IPS-11a (cell line): ENCODE results near the gene SNED1.

Experiments used
- H3K4me3 ChIP-seq: one replicate; pipeline ENCODE4 v1.5.1; 2013; ENCODE audit warnings: low read depth, low read length, control low read depth

Gene SNED1

DNA sequence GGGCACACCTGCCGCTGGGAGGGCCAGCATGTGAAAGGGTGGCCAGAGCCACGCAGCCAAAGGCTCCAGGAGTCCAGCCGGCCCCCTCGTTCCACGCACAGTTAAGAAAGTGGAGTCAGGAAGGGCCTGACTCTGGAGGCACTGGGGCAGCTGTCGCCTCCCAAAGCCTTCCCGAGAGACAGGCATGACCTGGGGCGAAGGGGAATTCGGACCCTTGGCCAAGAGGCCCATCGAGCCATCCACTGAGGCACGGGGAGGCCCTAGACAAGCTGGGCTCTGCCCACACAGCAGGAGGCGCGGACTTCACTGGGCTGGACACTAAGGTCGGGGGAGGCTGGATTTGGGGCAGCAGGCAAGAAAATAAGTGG lies 38.5 kb upstream of the SNED1 start:
- no peak overlapping the region for H3K4me3 ChIP-seq

DNA sequence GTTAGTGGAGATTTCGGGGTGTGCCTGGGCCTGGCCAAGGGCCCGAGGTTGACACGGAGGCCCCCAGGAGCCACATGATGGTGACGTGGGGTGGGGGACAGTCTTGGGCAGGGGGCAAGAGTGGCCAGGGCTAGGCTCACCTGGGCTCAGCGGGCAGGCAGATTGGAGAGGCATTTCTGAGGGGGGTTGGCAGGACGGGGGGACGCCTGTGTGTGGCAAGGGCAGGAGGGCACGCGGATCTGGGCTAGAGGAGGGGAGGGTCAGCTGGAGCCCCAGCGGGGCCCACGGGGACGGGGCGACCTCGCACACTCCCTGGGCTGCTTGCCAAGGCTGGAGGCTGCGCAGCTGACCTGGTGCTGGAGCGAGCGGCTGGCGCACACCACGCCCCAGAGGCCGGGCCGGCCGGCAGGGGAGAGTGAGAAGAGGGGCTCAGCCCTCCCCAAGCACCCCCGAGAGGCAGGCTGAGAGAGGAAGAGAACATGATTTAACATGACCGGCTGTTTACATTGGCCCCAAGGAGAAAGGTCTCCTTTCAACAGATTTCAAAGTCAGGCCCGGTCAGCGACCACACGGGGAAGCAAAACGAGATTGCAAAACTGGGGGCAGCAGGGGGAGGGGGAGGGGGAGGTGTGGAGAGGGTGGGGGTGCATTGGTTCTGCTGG lies 38.0 kb upstream of the SNED1 start:
- H3K4me3 ChIP-seq = no peak overlapping the region

DNA sequence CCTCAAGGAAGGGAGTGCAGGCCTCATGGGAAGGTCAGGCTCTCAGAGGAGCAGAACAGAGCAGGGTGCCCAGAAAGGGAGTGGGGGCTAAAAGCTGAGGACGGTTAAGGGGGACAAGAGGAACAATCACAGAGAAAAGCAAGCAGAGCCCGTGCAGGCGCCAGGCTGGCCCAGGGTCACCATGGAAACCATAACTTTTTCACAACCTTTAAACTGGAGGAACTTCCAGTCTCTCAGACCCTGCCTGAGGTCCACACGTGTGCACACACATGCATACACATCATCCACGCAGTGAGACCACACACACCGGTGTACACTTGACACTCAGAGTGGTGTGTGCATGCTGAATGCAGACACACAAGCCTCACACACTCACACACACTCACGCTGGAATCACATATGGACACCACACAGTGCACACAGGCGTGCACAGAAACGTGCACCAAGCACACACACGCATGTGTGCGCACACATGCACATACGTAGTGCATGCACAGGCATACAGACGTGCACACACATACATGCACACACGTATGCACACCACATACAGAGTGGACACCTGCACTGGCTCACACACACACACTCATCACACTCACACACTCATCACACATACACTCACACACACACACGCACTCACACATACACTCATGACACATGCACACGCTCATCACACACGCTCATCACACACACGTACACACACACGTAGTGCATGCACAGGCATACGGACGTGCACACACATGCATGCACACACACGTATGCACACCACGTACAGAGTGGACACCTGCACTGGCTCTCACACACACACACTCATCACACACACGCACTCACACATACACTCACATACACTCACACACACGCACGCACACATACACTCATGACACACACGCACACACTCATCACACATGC lies 37.2 kb upstream of the SNED1 start:
- H3K4me3 ChIP-seq = no peak overlapping the region

DNA sequence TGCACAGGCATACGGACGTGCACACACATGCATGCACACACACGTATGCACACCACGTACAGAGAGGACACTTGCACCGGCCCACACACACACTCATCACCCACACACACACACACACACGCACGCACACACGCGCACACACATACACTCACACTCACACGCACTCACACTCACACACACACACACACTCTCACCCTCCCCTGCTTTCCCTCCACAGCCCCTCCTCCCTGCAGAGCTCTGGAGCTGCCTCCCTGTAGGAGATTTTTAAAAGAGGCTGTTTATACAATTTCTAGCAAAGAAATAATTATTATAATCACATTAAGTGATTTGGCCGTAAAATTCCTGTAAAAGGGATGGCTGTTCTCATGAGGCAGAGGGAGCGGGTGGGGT lies 36.5 kb upstream of the SNED1 start:
- H3K4me3 ChIP-seq = no peak overlapping the region

DNA sequence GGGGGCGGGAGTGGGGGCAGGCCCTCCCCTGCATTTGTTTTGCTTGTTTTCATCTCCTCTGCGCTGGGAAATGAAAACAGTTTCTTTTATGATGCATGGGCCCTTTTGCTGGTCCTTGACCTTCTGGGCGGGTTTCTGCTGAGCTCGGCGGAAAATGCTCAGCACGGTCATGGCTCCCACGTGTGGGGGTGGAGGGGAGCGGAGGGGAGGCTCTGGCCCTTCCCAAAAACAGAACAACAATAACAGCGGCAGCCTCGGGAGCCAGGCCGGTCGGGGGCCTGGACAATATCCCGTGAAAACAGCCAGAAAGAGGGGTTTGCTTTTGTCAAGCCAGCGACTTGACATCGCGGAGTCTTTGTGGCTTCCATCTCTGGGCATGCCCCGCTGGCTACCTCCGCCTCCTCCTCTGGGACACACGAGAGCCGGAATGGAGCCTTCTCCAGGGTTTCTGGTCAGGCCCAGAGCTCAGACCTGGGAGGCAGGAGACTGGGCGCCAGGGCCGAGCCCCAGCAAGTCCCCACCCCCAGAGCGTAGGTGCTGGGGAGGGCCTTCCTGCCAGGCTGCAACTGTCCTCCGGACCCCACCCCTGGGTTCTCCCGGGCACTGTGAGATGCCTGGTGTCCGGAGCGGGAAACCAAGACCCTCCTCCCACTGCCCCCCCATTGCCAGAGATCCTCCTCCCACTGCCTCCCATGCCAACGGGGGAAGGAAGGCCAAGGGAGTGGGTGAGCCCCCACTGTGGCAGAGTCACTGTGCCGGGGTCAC lies 35.9 kb upstream of the SNED1 start:
- no peak overlapping the region for H3K4me3 ChIP-seq

DNA sequence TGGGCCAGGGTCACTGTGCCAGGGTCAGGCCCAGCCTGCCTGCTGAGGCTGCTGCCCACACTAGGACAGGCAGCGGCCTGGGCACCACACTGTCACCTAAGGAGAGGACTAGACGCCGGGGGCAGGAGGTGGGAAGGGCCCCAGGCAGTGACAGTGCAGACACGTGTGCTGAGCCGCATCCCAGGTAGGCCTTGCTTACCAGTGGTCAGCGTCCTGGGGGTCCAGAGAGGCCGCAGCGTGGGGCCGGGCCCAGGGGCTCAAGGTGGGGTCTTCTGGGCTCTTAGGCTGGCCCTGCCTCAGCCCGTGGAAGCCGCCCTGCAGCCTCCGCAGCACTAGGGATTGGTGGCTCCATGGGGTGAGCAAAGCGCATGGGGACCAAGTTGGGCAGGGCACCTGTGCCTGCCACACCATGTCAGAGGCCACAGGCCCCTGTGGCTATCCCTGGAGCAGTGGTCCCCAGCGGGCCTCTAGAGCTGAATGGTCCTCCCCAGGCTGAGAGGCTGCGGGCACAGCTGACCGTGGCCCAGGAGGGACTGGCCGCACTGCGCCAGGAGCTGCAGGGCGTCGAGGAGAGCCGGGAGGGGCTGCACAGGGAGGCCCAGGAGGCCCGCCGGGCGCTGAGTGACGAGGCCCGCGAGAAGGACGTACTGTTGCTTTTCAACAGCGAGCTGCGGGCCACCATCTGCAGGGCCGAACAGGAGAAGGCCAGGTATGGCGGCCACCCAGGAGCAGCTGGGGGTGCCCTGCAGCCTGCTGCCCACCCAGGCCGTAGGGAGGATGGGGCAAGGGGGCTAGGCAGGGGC lies 35.2 kb upstream of the SNED1 start:
- no peak overlapping the region for H3K4me3 ChIP-seq

DNA sequence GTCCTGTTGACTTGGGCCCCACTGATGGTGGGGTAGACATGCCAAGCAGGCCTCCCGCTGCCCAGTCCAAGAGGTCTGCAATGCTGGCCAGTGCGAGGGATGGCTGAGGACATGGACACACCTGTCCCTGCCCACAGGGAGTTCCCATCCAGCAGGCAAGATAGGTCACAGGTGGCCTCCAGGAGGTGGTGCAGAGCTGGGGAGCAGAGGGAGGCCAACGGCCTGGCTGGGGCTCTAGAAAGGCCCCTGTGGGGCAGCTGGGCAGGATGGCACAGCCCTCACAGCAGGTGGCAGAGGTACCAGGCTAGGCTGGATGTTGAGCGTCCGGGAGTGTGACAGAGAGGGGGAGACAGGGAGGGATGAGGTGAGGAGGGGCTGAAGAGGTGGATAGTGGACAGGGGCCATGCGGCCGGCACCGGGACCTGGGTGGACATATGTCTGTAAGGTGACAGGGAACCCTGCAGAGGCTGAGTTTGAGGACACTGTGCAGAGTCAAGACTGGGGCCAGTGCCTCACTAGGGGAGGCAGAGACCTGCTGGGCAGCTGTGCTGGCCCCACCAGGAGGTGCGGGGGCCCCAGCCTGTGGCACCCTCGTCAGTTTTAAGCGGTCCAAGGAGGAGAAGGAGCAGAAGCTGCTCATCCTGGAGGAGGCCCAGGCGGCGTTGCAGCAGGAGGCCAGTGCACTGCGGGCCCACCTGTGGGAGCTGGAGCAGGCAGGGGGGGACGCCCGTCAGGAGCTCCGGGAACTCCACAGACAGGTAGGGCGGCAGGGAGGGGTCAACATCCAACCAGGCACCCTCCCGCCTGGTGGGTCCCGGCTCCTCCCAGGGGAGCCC lies 34.3 kb upstream of the SNED1 start:
- no peak overlapping the region for H3K4me3 ChIP-seq

DNA sequence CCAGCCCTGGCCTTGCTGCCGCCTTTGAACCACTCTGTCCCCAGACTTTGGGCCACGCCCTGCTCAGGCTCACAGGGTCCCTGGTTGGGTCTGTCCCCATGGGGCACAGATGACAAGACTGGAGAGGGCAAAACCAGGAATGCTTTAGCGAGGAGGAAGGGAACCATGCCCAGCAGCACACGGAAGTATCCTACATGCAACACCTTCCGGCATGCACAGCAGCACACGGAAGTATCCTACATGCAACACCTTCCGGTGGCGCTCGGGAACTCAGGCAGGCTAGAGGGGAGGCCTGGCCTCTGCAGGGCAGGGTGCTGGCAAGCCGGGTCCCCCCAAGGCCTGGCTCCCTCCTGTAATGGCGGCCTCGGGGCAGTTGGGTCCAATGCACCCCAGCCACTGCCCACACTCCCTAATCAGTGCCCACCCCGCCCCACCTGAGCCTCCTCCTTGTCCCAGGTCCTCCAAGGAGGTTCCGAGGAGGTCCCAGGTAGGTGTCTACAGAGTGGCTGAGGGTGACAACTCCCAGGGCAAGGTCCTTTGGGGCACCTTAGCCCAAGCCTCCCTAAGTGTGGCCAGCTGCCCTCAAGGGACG lies 33.6 kb upstream of the SNED1 start:
- H3K4me3 ChIP-seq = no peak overlapping the region

DNA sequence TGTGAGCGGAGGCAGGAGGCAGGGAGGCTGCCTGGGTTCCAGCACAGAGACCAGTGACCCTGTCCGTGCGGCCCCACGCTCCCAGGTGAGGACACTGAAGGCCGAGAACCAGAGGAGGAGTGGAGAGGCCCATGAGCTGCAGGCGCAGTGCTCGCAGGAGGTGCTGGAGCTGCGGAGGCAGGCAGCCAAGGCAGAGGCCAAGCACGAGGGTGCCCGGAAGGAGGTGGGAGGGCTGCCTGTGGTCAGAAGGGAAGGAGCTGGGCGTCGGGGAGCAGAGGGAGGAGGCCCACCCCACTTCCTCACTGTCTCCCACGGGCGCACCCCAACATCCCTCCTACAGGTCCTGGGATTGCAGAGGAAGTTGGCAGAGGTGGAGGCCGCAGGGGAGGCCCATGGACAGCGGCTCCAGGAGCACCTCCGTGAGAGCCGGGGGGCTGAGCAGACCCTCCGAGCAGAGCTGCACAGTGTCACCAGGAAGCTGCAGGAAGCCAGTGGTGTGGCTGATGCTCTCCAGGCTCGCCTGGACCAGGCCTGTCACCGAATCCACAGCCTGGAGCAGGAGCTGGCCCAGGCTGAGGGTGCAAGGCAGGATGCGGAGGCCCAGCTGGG lies 33.0 kb upstream of the SNED1 start:
- no peak overlapping the region for H3K4me3 ChIP-seq

DNA sequence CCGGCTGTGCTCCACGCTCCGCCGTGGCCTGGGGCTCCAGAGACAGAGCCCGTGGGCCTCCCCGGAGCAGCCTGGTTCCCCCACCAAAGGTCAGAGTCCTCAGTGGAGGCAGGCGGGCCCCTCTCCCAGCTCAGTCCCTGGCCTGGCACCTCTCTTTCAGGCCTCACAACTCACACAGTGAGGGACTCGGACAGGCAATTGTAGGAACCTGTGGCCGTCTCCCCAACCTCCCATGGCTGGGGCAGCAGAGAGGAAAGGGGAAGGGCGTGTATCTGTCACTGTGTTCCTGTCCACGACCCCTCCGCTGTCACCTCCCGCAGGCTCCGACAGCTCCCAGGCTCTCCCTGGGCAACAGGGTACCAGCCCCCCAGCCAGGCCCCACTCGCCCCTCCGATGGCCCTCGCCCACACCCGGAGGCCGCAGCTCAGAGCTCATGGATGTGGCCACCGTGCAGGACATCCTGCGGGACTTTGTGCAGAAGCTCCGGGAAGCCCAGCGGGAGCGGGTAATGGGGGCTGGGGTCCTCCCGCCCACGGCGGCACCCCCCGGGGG lies 32.4 kb upstream of the SNED1 start:
- H3K4me3 ChIP-seq = no peak overlapping the region

DNA sequence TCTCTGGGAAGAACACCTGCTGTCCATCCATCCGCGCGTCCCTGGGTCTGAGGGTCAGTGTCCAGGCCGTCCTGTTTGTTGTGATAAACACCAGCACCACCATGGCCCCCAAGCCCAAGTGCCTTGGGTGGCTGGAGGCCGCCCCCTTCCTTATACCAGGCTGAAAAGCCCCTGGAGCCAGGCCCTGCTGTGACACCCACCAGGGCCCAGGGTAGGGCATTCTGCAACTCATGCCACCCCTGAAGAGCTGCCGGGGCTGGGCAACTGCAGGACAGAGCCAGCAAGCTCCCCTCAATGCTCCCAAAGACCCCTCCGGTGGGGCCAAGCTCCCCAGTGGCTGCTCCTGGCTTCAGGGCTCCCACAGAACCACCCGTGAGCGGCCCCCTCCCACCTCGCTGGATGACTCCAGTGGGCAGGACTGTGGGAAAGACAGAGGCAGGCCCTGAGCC lies 31.9 kb upstream of the SNED1 start:
- H3K4me3 ChIP-seq = no peak overlapping the region

DNA sequence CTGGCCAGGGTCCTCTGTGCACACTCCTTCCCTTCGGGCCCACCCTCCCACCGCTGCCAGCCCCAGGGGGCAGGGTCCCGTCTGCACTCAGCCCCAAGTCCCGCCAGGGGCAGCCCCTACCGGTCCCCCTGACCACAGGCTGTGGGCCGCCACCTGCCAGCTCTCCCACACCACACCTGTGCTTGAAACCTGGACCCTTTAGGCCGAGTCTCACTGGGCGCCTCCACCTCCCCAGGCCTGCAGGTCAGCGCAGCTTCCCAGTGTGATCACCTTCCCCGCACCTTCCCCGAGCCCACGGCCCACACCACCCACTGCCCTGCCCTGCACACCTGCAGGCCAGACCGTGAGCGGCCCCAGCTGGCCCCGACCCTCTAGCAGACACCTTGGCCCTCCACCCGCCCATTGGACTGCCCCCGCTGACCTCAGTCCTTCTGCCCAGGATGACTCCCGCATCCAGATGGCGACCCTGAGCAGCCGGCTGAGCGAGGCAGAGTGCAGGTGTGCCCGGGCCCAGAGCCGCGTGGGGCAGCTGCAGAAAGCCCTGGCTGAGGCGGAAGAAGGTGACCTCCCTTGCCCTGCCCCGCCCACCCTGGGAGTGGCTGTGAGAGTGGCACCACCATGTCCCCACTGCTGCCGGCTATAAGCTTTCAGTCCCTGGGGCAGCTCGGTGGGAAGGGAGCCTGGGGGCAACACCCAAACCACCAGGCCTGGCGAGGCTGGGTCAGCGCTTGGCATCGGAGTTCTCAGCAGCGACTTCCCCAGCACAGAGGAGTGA lies 31.3 kb upstream of the SNED1 start:
- no peak overlapping the region for H3K4me3 ChIP-seq

DNA sequence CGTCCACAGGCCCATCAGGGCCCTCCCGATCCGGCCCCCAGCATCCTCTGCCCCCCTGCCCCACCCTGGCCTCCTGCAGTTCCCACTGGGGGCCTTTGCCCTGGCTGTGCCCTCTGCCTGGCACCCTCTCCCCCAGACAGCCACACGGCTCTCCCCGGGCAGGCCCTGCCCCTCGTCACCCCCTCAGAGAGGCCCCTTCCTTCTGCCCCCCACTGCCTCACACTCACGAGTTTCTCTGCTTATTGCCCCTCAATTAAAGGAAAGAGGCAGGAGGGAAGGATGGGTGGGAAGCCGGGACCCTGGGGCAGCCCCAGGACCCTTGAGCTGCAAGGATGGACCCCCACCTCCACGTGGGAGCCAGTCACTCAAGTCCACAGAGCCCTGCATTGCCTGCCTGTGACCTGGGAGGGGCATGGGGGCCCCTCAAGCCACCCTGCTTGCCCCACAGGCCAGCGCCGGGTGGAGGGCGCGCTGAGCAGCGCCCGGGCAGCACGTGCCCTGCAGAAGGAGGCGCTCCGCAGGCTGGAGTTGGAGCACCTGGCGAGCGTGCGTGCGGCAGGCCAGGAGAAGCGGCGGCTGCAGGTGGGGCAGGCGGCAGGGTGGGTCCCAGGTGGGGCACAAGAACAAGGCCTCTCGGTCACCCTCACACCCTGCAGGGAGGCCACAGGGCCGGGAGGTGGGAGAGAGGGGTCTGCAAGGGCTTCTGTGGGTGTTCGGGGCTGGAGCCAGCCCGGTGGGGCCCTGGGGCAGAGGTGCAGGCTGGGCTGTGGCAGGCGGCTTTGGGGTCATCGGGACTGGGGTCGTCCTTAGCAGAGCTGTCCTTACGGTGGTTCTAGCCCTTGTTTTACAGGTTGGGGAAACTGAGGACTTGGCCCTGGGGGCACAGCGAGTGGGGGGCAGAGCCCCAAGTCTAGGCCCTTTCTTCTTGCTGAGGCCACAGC lies 30.5 kb upstream of the SNED1 start:
- H3K4me3 ChIP-seq = no peak overlapping the region

DNA sequence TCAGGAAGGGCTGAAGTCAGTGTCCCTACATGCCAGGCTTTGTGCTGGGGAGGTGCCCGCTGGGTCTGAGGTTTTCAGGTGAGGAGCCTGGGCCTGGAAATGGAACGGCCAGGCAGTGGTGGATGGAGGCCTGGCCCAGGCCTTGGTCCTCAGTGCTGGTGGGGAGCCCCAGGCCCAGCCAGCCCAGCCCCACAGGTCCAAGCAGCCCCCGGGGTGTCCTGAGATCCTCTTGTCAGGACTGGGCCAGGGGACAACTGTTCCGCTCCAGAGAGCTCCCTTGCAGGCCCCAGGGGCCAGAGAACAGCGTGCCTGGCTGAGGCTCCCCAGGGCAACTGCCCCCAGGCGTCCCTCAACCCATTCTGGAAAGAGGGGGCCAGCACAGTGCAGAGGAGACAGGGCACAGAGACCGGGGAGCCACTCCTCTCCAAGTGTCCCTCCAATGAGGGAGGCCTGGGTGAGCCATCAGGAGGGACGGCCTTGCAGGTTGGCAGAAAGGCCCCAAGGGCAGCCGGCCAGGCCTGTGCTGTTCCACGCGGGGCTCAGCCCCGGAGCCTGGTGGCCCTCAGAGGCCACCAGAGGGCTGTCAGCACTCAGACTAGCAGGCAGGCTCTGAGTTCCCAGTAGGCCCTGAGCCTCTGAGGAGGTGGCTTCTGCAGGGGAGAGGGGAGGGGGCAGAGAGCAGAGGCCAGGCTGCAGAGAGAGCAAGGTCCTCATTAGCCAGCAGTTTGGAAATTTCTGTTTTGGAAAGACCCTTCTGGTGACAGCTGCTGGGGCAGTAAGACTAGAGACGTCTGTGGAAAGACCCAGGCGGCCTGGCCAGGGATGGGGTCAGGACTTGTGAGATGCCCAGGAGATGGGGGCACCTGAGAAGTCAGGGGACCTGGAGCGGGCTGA lies 29.4 kb upstream of the SNED1 start:
- H3K4me3 ChIP-seq = no peak overlapping the region

DNA sequence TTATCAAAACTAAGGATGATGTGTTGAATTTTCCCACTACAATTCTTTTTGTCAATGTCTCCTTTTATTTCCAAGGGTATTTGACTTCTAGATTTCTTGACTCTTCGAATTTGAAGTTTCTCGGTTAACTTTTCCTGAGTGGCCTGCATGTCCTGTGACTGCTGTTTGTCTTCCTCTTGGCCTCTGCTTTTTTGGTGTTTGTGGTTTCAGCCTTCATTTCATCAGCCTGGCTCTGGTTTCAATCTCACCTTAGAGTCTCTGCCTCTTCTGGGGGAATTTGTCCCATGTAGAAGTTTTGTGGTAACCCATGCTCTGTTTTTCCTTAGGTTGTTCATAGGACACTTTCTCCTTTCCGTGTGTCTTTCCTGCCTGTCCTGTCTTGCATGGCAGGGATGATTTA lies 28.3 kb upstream of the SNED1 start:
- H3K4me3 ChIP-seq = no peak overlapping the region

DNA sequence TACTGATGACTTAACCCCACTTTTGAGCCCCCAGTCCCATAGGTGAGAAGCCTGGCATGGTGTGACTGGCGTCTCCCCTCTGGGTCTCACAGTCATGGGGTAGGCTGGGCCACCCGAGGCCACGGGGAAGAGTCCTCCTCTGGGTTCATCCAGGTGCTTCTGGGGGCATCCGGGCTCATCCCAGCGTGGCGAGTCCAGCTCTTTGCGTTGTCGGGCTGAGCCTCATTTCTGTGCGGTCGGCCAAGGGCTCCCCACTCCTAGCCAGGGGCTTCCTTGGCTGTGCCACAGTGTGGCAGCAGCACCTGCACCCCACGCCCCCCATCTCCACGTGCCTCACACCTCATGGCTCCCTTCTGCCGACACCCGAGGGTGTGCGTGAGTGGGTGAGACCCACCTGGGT lies 27.6 kb upstream of the SNED1 start:
- H3K4me3 ChIP-seq = no peak overlapping the region
